ENCODE measurements around the gene SEMG1. TPM values are rescaled to one million over a fixed set of nuclear protein-coding genes. Genes with fewer than 3 reads are reported as not detected.

SEMG1 gene
- total and polyA plus RNA-seq, 4 experiments from 2014 or later, result not detected

DNA sequence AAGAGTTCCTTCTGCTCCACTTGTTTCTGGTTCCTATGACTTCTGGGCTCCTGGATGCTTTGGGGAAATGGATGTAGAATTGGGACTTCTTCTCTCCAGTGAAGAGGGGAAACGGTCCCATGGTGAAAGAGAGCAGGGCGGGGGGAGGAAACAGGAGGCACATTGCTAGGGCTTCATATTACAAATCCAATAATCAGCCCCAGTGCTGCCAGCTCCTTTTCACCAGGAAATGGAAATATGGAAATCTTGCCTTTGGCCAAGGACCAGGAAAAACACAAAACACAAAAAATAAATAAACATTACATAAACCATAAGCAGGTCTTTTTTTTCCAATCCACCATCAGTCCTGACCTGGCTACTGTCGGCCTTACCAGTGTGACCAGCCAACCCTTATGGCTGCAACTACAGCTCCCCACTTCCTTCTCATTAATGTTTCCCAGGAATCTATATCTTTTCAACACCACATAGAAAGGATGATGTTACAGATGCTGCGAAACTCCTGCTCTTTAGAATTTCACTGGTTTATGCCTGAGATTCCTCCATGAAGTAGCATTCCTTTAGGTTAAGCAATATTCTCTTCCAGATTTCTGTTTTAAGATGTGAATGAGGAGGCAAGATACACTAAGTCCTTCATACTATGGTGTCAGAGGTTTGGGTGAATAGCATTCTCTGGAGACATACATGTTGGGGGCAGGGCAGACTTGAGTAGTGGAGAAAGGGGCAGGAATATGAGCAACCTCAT, 30.1 kb upstream of the SEMG1 start:
- Histone ChIP-seq H3K27ac (ENCODE audit: low read depth, low read length) (no peak overlapping the region), H3K4me3 (ENCODE audit: low read length in 2 of 2) (no peak overlapping the region), H3K4me1 (ENCODE audit: insufficient read depth, low read length) (no peaks in the 10 kb centered on the region), H3K36me3 (ENCODE audit: insufficient read depth, low read length) (no peaks in the 10 kb centered on the region), H3K27me3 (ENCODE audit: insufficient read depth, low read length) (no peaks in the 10 kb centered on the region), H3K9me3 (ENCODE audit: control insufficient read depth in 1 of 2, low read length in 2 of 2) (no peaks in the 10 kb centered on the region)
- Mint-ChIP-seq H3K27ac (no peak overlapping the region), H3K9me3 (no peaks in the 10 kb centered on the region), H3K36me3 (no peaks in the 10 kb centered on the region), H3K27me3 (peaks cover 7 to 21% of the 10 kb centered on the region in 2 donors), H3K4me1 (no peaks in the 10 kb centered on the region), H3K4me3 (no peak overlapping the region)
- intact Hi-C loops (cut with micrococcal nuclease), result no loop called here
- POLR2A ChIA-PET (ENCODE audit: partially characterized antibody), result no interaction called here
- CTCF ChIA-PET (ENCODE audit: partially characterized antibody), result no interaction called here
- no peak for DNase-seq

DNA sequence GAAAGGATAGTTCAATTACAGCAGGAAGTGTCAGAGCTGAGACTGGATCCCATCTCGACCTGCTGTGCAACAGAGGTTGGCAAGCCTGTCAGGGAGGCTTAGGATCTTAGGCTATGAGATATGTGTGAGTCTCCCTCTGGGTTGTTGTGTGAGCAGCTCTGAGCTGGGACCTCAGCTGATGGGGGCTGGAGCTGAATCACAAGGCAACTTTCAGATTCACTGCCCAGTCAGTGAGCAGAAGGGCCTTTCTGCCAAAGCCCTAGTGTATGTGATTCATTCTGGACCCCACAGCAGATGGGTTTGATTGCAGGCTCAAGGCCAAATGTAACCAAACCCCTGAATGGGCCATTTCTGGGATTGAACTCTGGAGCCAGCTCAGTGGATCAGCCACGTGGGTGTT, 27.7 kb upstream of the SEMG1 start:
- intact Hi-C loops (cut with micrococcal nuclease), result no loop called here
- Histone ChIP-seq H3K27ac (ENCODE audit: low read depth, low read length) (no peak overlapping the region), H3K4me3 (ENCODE audit: low read length in 2 of 2) (no peak overlapping the region), H3K36me3 (ENCODE audit: insufficient read depth, low read length) (no peaks in the 10 kb centered on the region), H3K9me3 (ENCODE audit: control insufficient read depth in 1 of 2, low read length in 2 of 2) (no peaks in the 10 kb centered on the region), H3K4me1 (ENCODE audit: insufficient read depth, low read length) (no peaks in the 10 kb centered on the region), H3K27me3 (ENCODE audit: insufficient read depth, low read length) (no peaks in the 10 kb centered on the region)
- H3K9me3 Mint-ChIP-seq, result no peaks in the 10 kb centered on the region
- H3K4me3 Mint-ChIP-seq, result no peak overlapping the region
- POLR2A ChIA-PET (ENCODE audit: partially characterized antibody), result no interaction called here
- DNase-seq, result no peak
- no peaks in the 10 kb centered on the region for H3K36me3 Mint-ChIP-seq
- H3K27me3 Mint-ChIP-seq, result peaks cover 4 to 19% of the 10 kb centered on the region in 2 donors
- no peak overlapping the region for H3K27ac Mint-ChIP-seq
- CTCF ChIA-PET (ENCODE audit: partially characterized antibody), result no interaction called here
- H3K4me1 Mint-ChIP-seq, result no peaks in the 10 kb centered on the region

DNA sequence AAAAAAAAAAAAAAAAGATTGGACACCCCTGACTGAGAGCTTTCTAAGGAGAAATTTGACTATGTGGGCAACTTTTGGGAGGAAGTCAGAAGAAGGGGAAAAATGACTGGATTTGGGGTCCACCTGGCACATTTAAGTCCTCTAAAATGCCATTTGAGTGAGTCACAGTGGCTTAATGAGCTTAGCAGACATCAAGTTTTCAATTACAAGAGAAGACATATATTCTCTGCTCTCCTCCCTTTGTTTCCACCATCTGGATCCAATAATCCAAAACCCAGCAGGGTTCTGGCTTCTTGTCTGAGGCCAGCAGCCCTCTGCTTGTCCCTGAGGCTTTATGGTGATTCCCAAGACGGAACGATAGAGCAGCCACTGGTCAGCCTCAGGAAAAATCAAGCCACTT, 25.2 kb upstream of the SEMG1 start:
- Mint-ChIP-seq H3K36me3 (no peaks in the 10 kb centered on the region), H3K4me1 (no peaks in the 10 kb centered on the region), H3K27ac (no peak overlapping the region), H3K4me3 (no peak overlapping the region), H3K9me3 (no peaks in the 10 kb centered on the region), H3K27me3 (peaks cover 3 to 13% of the 10 kb centered on the region in 2 donors)
- no peak overlapping the region for H3K27ac ChIP-seq (ENCODE audit: low read depth, low read length)
- H3K27me3 ChIP-seq (ENCODE audit: insufficient read depth, low read length), result no peaks in the 10 kb centered on the region
- no peaks in the 10 kb centered on the region for H3K36me3 ChIP-seq (ENCODE audit: insufficient read depth, low read length)
- H3K4me3 ChIP-seq (ENCODE audit: low read length in 2 of 2), result no peak overlapping the region
- POLR2A ChIA-PET (ENCODE audit: partially characterized antibody), result no interaction called here
- CTCF ChIA-PET (ENCODE audit: partially characterized antibody), result no interaction called here
- no peaks in the 10 kb centered on the region for H3K4me1 ChIP-seq (ENCODE audit: insufficient read depth, low read length)
- no peak for DNase-seq
- H3K9me3 ChIP-seq (ENCODE audit: control insufficient read depth in 1 of 2, low read length in 2 of 2), result no peaks in the 10 kb centered on the region
- intact Hi-C loops (cut with micrococcal nuclease), result no loop called here

DNA sequence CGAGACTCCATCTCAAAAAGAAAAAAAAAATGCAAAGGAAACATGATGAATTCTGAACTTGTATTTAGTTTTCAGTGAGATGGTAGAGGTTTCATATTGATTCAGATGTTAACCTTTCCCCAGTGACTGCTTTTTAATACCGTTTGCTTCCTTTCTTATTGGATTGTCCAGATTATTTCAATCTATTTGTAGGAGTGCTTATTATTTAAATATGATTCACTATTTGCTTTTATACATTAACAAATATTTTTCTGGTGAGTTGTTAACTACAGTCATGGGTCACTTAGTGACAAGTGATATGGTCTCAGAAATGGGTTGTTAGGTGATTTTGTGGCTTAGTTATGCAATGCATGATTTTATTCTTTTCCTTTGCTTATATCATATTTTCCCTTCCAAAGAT, 23.7 kb upstream of the SEMG1 start:
- no peaks in the 10 kb centered on the region for H3K36me3 Mint-ChIP-seq
- ChIA-PET CTCF (ENCODE audit: partially characterized antibody) (no interaction called here), POLR2A (ENCODE audit: partially characterized antibody) (no interaction called here)
- Histone ChIP-seq H3K36me3 (ENCODE audit: insufficient read depth, low read length) (no peaks in the 10 kb centered on the region), H3K4me1 (ENCODE audit: insufficient read depth, low read length) (no peaks in the 10 kb centered on the region), H3K27ac (ENCODE audit: low read depth, low read length) (no peak overlapping the region), H3K27me3 (ENCODE audit: insufficient read depth, low read length) (no peaks in the 10 kb centered on the region), H3K9me3 (ENCODE audit: control insufficient read depth in 1 of 2, low read length in 2 of 2) (no peaks in the 10 kb centered on the region), H3K4me3 (ENCODE audit: low read length in 2 of 2) (no peak overlapping the region)
- H3K27me3 Mint-ChIP-seq, result peaks cover 3 to 8% of the 10 kb centered on the region in 2 donors
- H3K27ac Mint-ChIP-seq, result no peak overlapping the region
- no peak for DNase-seq
- no peaks in the 10 kb centered on the region for H3K9me3 Mint-ChIP-seq
- H3K4me3 Mint-ChIP-seq, result no peak overlapping the region
- intact Hi-C loops (cut with micrococcal nuclease), result no loop called here
- no peaks in the 10 kb centered on the region for H3K4me1 Mint-ChIP-seq

DNA sequence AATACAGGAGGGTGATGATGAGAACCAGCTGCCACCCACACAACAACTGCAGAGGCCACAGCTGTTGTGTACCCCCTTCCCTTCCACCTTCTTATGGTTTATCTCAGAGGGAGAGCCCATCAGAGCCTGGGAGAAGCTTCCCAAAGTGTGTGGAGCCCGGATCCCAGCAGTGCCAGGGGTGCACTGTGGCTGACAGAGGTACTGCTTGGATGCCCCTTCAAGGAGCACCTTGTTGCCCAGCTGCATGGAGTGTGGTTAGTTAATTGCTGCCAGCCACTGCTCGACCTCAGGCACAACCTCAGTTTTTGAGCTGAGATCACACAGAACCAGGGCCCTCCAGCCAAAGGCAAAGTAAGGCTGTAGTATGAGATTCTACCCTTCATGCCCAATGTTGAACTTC, 19.1 kb upstream of the SEMG1 start:
- H3K4me3 Mint-ChIP-seq, result no peak overlapping the region
- Histone ChIP-seq H3K27me3 (ENCODE audit: insufficient read depth, low read length) (no peaks in the 10 kb centered on the region), H3K4me1 (ENCODE audit: insufficient read depth, low read length) (no peaks in the 10 kb centered on the region), H3K4me3 (ENCODE audit: low read length in 2 of 2) (no peak overlapping the region), H3K36me3 (ENCODE audit: insufficient read depth, low read length) (no peaks in the 10 kb centered on the region), H3K9me3 (ENCODE audit: control insufficient read depth in 1 of 2, low read length in 2 of 2) (no peaks in the 10 kb centered on the region), H3K27ac (ENCODE audit: low read depth, low read length) (no peak overlapping the region)
- ChIA-PET CTCF (ENCODE audit: partially characterized antibody) (no interaction called here), POLR2A (ENCODE audit: partially characterized antibody) (interaction anchor here (0.6 kb wide), 1 partner anchor 22 kb away, joined by 3 read pairs; no protein-coding TSS in a partner anchor)
- no peaks in the 10 kb centered on the region for H3K36me3 Mint-ChIP-seq
- H3K27ac Mint-ChIP-seq, result no peak overlapping the region
- no peaks in the 10 kb centered on the region for H3K9me3 Mint-ChIP-seq
- peaks cover 5 to 6% of the 10 kb centered on the region in 2 donors for H3K27me3 Mint-ChIP-seq
- intact Hi-C loops (cut with micrococcal nuclease), result no loop called here
- no peak for DNase-seq
- no peaks in the 10 kb centered on the region for H3K4me1 Mint-ChIP-seq

DNA sequence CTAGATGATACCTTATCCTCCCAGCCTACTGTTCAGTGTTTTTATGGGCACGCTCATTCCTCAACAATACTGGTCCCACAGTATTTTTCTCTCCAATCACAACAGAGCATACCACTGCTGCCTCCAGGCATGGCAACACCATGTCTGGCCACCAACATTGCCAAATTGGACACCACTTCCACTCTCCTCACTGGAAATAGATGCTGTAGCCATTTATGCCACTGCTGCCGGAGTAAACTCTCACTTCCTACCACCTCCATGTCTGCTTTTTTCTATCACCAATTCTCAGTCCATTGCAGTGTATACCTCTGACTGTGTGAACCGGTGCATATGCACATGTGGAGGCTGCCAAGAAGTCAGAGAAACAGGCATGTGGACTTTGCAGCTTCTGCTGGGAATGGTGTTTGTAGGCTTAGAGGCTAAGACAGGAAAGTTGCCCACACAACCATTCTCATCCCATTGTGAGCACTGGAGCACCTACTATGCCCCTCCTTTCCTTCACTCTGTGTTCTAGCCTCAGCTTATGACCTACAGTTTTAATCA, 17.7 kb upstream of the SEMG1 start:
- Histone ChIP-seq H3K36me3 (ENCODE audit: insufficient read depth, low read length) (no peaks in the 10 kb centered on the region), H3K9me3 (ENCODE audit: control insufficient read depth in 1 of 2, low read length in 2 of 2) (no peaks in the 10 kb centered on the region), H3K27me3 (ENCODE audit: insufficient read depth, low read length) (no peaks in the 10 kb centered on the region), H3K4me3 (ENCODE audit: low read length in 2 of 2) (no peak overlapping the region), H3K4me1 (ENCODE audit: insufficient read depth, low read length) (no peaks in the 10 kb centered on the region), H3K27ac (ENCODE audit: low read depth, low read length) (no peak overlapping the region)
- no peaks in the 10 kb centered on the region for H3K4me1 Mint-ChIP-seq
- no peak overlapping the region for H3K4me3 Mint-ChIP-seq
- H3K36me3 Mint-ChIP-seq, result no peaks in the 10 kb centered on the region
- intact Hi-C loops (cut with micrococcal nuclease), result no loop called here
- ChIA-PET CTCF (ENCODE audit: partially characterized antibody) (no interaction called here), POLR2A (ENCODE audit: partially characterized antibody) (no interaction called here)
- H3K27ac Mint-ChIP-seq, result no peak overlapping the region
- no peaks in the 10 kb centered on the region for H3K9me3 Mint-ChIP-seq
- no peak for DNase-seq
- H3K27me3 Mint-ChIP-seq, result peaks cover 6% of the 10 kb centered on the region in 2 donors

DNA sequence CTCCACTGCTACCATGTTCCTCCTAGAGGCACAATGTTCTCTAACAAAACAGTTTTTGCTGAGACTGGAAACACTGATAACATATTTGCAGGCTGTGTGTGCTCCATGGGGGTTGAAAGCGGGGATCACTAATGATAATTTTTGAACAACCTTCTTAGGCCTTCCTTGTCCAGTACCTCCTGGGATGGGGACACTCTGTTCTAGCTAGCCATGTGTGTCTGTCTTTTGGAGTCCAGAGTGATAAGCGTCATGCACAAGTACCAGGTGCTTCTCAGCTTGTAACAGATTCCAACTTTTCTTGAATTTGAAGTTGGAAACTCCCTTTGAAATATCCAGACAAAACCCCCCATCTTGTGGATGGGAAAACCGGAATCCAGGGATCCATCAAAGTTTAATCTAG, 17.0 kb upstream of the SEMG1 start:
- Histone ChIP-seq H3K9me3 (ENCODE audit: control insufficient read depth in 1 of 2, low read length in 2 of 2) (no peaks in the 10 kb centered on the region), H3K4me1 (ENCODE audit: insufficient read depth, low read length) (no peaks in the 10 kb centered on the region), H3K27ac (ENCODE audit: low read depth, low read length) (no peak overlapping the region), H3K4me3 (ENCODE audit: low read length in 2 of 2) (no peak overlapping the region), H3K36me3 (ENCODE audit: insufficient read depth, low read length) (no peaks in the 10 kb centered on the region), H3K27me3 (ENCODE audit: insufficient read depth, low read length) (no peaks in the 10 kb centered on the region)
- Mint-ChIP-seq H3K36me3 (no peaks in the 10 kb centered on the region), H3K27me3 (peaks cover 4 to 7% of the 10 kb centered on the region in 2 donors), H3K9me3 (peaks cover 0 to 2% (median 0%) of the 10 kb centered on the region in 8 donors), H3K27ac (no peak overlapping the region), H3K4me1 (no peaks in the 10 kb centered on the region), H3K4me3 (no peak overlapping the region)
- POLR2A ChIA-PET (ENCODE audit: partially characterized antibody), result no interaction called here
- no peak for DNase-seq
- CTCF ChIA-PET (ENCODE audit: partially characterized antibody), result no interaction called here
- intact Hi-C loops (cut with micrococcal nuclease), result no loop called here
